Gastrocnemius medialis (tissue), 4 donors: ENCODE results near the gene FNDC1.

Experiments used
- CTCF ChIP-seq, 5 experiments: fragments of 450-650 bp in 3 of 5; fragments of 200-600 bp in 2 of 5; sonication (generic) in 2 of 5; IDR thresholded peaks in 4 of 5; conservative IDR thresholded peaks in 1 of 5; 1 replicate in 4 of 5; 2 replicates in 1 of 5; pipeline ENCODE4 v1.5.1; 2016 to 2019; ENCODE audit warnings: antibody characterized with exemption in 5 of 5, mild to moderate bottlenecking in 3 of 5, moderate library complexity in 3 of 5
- POLR2A ChIP-seq, 2 donors: fragments of 450-650 bp; IDR thresholded peaks; one replicate each; pipeline ENCODE4 v1.6.1; 2017; ENCODE audit warnings: antibody characterized with exemption in 2 of 2, mild to moderate bottlenecking in 2 of 2, moderate library complexity in 2 of 2

DNA sequence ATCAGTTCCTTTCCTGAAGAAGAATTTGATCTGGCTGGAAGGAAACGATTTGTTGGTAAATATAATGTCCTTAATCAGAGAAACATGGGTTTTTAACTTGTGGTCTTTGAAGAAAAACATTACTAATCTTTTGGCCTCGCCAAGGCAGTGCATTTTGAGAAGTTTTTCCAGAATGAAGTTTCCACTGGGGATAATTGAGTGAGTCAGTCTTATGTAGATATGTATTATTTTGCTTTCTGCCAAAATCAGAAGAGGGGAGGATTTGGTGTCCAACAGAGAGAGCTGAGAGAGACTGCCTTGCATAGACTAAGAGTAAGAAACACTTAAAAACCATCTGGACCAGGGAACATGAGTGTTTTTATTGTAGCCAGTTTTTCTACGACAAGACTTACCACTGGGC lies 79.9 kb downstream of the FNDC1 start:
- no peak for TF ChIP-seq POLR2A (IDR thresholded peaks at IDR 0.05)
- TF ChIP-seq CTCF (IDR thresholded peaks at IDR 0.05 in 4 of 5, conservative IDR thresholded peaks at IDR 0.05 in 1 of 5): no peak
